ENCODE data around the gene PGAP1.

The PGAP1 gene, protein sequence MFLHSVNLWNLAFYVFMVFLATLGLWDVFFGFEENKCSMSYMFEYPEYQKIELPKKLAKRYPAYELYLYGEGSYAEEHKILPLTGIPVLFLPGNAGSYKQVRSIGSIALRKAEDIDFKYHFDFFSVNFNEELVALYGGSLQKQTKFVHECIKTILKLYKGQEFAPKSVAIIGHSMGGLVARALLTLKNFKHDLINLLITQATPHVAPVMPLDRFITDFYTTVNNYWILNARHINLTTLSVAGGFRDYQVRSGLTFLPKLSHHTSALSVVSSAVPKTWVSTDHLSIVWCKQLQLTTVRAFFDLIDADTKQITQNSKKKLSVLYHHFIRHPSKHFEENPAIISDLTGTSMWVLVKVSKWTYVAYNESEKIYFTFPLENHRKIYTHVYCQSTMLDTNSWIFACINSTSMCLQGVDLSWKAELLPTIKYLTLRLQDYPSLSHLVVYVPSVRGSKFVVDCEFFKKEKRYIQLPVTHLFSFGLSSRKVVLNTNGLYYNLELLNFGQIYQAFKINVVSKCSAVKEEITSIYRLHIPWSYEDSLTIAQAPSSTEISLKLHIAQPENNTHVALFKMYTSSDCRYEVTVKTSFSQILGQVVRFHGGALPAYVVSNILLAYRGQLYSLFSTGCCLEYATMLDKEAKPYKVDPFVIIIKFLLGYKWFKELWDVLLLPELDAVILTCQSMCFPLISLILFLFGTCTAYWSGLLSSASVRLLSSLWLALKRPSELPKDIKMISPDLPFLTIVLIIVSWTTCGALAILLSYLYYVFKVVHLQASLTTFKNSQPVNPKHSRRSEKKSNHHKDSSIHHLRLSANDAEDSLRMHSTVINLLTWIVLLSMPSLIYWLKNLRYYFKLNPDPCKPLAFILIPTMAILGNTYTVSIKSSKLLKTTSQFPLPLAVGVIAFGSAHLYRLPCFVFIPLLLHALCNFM

DNA sequence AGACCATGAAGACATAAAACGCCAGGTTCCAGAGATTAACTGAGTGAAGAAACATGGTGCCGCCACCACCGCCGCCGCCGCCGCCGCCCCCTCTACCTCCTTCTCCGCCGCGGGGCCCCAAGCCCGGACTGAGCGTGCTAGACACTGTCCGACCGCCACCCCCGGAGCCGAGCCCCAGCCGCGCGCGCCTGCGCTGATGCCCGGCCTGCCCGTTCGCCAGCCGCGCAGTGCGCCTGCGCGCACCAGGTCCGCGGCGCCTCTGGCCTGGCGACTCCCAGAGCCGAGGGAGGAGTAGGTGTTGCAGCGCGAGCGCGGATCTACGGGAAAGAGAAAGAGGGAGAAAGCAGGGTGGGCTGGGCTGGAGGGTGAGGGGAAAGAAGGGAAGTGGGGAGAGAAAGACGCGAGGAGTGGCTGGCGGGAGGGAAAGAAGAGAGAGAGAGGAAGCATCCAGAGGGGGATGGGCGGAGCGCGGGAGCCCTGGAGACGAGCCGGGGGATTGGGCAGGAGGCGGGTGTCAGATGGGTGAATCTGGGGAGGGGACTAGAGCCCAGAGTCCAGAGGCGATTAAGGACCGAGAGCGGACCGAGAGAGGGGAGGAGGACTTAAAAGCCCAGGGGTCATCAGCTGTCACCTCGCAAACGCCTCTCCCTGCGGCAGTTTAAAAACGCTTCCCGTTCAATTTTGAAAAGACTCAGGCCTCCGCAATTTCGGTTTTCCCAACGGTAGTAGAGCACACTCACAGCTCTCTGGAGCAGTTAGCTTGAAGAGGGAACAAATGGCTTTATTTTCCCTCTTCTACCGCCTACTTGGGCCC lies at the start of gene PGAP1:
Gene PGAP1, minus strand, starts transcription at position 146 of the 814 bp plus-strand sequence. Its CDS starts 91 bp downstream, at position 55.
- DNase-seq (ENCODE audit: low spot score), result peak; percentile 85

DNA sequence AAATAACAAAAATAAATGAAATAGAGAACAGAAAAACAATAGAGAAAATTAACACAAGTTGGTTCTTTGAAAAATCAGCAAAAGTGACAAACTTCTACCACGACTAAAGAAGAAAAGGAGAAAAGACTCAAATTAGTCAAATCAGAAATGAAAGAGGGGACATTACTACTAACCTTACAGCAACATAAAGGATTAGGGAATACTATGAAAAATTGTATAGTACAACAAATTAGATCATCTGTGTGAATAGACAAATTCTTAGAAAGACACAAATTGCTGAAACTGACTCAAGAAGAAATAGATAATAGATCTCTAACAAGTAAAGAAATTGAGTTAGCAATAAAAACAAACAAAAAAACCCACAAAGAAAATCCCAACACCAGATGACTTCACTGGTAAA lies 48.5 kb upstream of the PGAP1 start:
- DNase-seq (ENCODE audit: low spot score), result no peak

DNA sequence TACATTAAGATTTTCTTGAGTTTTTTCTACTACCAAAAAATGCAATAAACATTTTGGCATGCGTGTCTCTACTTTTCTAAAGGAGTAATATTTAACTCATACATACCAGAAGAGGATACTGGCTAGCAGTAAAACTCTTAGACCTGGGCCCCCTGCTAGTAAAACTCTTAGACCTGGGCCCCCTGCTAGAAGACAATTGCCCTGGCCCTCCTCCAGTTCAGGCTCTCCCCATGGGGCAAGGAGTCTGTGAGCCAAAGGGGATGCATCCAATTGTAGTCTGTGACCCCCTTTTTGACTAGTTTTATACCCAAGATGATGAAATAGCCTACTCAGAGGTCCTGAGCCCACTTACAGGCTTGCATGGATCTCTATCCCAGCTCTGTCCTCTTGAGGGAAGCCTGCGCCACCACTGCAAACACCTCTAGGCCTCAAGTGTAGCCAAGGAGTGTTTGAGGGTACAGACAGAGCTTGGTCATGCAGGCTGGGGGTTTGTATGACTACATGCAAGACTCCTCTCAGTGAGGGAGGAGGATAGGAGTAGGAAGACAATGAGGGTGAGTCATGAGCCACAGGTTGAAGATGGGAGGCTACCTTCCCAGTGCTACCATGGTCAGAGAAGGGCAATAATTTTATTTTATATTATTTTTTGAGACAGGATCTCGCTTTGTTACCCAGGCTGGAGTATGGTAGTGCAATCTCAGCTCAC lies 45.2 kb upstream of the PGAP1 start:
- DNase-seq (ENCODE audit: low spot score), result no peak

DNA sequence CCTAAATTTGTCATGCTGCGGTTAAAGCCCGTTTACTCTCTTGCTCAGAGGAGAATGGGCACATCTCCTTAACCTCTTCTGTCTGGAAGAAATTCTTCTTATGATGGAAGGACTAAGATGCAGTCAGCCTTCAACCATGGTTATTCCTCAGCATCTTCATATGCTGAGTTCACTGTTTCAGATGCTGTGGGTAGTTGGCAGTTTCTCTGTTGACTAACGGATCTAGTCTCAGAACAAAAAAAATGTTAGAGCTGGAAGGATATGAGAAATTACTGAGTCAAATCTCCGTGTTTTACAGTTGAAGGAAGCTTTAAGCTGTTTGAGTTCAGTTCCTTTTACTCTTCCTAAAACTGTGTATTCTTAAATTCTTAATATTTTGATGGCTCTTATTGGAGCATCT lies 43.6 kb upstream of the PGAP1 start:
- no peak for DNase-seq (ENCODE audit: low spot score)

DNA sequence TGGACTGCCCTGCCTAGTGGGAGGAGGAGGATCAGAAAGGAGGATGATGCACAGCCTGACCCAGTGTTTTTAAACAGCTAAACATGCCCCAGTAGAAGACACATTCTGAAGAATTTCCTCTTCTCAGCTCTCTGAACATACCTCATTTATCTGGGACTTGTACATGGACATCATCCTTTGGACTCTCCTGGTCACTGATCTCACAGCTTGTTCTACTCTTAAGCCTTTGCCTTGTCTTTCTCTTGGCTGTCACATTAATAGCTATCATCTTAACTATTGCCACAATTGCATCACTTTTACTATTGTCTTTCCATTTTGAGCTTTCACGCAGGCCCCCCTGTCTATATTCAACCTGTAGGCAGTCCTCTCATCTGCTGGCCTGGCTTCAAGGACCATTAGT lies 42.0 kb upstream of the PGAP1 start:
- DNase-seq (ENCODE audit: low spot score), result no peak

DNA sequence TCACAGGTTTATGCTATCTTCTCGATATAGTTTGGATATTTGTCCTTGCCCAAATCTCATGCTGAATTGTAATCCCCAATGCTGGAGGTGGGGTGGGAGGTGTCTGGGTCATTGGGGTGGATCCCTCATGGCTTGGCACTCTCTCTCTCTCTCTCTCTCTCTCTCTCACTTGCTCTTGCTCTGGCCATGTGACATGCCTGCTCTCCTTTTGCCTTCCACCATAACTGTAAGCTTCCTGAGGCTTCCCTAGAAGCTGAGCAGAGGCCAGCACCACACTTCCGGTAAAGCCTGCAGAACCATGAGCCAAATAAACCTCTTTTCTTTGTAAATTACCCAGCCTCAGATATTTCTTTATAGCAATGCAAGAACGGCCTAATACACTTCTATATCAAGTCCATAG lies 41.3 kb upstream of the PGAP1 start:
- DNase-seq (ENCODE audit: low spot score), result no peak

DNA sequence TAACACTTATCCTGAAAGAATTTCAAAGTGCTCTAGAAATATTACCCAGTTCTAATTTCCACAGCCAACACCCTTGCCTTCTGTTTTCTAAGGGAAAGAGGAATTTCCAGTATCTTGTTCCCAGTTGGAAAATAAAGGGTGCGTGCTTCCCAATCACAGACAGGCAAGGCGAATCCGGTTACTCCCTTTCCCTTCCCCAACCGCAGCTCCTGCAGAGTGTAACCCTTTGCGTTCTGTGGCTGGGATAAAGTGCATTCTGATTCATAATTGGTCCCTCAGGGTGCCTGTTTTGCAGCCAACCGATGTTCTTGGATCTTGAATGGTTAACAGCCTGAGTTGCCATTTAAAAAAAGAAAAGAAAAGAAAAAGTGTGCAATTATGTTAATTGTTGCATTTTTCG lies 40.6 kb upstream of the PGAP1 start:
- DNase-seq (ENCODE audit: low spot score), result no peak

DNA sequence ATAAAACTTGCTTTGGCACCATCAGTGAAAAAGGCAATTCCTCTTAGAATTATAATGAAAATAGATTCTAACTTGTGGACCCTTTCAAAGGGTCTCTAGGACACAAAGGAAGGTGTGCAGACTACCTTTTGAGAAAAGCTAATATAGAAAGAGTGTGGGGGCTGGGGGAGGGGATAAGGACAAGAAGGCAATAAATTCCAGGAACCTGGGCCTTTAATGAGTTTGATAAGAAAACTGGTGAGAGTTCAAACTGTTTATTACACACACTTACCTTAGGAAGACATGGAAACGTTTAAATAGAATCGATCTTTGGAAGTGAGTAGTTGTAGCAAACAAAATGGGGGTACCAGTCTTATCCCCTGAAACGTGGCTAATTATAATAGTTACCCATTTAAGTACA lies 39.6 kb upstream of the PGAP1 start:
- DNase-seq (ENCODE audit: low spot score), result no peak

DNA sequence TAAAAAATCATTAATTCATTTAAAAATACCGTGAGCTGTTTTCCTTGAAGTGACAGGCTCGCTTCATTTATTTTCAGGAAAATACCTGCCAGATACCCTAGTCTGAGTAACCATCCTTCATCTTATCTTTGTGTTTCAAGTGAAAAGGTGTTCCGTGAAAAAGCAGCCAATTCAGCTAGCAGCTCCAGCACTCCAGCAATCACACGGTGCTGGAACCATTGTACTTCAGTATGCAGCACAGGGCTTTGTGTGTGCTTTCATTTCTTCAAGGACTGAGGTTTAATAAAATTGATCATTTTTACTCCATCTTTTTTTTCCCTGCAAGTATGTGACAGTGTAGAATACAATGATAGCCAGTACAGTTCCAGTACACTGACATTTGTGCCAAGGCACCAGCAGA lies 39.1 kb upstream of the PGAP1 start:
- DNase-seq (ENCODE audit: low spot score), result no peak

DNA sequence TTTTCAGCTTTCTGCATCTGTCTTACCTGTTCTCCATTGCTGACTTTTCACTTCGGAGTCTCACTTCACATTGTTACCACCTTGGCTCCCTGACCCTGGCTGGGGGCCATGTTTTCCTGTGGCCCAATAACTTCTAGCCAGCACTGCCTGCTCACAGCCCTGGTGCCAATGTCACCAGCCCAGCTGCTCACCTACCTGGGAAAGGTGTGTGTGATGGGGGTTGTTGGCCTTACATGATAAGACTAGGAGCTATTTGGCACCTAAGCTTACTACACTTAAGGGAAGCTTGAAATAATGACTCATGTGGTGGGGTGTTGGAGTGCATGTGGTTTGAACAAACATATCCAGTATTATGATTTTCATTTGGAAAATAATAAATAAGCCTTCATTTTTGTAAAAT lies 37.5 kb upstream of the PGAP1 start:
- DNase-seq (ENCODE audit: low spot score), result no peak

DNA sequence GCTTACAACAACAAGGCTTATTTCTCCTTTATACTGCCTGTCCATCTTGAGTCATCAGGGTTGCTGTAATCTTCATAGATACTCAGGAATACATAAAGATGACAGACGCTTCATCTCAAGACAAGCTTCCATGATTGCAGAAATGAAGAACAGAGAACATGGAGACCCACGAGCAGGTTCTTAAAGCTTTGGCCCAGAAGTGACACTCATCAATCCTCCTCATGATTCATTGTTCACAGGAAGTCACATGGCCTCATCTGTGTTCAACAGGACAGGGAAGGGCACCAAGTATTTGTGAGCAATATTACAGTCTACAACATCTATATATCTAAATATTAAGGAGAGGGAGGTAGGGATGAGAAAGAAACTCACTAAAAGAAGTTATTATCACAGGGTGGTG lies 36.5 kb upstream of the PGAP1 start:
- DNase-seq (ENCODE audit: low spot score), result peak; percentile 18

DNA sequence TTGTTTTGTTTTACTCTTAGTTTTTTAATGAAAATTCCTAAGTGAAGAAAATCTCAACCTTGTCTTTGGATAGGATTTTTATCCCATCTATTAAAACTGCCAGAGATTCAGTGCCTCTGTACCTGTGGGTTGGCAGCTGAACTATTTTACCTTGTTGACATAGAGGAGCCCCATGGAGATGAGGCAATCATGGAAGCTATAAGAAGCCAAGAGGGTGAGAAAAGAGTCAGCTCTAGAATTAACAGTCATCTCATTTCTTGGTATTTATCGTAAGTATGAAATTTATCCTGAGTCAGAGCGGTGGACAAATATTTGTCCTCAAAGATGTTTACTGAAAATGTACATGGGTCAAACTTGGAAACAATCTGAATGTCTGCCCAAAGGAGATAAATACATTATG lies 35.8 kb upstream of the PGAP1 start:
- DNase-seq (ENCODE audit: low spot score), result no peak

DNA sequence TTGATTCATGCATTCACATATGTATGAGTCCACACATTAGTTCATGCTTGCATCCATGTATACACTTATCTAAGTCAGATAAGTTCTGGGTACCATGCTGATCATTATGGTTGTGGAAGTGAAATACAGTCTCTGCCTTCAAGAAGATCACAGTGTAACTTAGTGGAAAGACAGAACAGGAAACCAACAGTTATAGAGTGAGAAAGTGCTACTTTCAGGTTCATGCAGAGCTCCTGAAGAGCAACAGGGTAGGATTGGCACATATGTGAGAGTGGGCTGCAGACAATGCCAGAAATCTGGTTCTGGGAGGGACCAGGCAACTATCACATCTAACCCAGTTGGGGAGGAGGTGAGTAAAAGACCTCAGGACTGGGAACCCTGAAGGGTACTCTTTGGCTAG lies 35.4 kb upstream of the PGAP1 start:
- DNase-seq (ENCODE audit: low spot score), result no peak

DNA sequence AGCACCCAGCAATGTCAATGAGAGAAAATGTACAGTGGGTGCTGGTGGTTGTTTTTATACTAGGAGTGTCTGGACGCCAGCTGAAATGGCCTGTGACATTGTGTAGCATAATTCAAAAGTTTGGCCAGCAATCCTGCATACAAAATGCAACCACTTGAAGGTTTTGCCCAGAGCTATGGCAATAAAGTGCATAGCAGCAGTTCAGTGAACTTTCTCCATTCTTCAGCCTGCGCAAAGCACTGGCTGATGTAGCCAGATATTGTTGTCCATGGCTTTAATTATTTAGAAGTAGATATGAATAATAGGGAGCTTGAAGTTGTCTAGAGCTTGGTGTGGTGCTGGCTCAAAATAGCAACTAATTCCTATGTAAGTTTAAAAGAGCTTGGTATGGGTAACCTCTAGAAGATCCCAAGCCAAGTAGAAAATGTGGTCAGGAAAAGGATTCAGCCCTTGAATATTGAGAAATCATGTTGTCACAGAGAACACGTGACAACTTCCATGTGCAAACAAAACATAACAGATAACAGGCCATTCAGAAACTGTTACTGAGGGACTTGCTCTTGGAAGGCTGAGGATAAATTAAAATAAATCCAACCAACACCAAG lies 33.3 kb upstream of the PGAP1 start:
- DNase-seq (ENCODE audit: low spot score), result no peak

DNA sequence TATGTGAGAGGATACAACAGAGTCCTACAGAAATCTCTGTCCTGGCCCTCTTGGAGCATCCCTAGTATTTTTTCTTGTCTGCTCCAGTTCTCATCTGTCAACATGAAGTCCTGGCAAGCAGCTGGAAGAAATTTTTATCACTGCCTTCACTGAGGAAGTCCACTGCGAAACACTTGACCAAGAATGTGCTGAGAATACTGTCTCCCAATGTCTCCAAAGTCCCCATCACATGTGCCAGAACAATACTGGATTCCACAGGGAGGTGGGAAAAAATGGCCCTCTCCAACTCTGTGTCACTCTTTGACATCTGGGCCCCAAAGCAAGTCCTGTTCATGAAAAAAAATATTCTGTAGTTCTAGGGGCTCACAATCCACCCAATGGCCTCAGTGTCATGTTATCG lies 32.8 kb upstream of the PGAP1 start:
- no peak for DNase-seq (ENCODE audit: low spot score)

DNA sequence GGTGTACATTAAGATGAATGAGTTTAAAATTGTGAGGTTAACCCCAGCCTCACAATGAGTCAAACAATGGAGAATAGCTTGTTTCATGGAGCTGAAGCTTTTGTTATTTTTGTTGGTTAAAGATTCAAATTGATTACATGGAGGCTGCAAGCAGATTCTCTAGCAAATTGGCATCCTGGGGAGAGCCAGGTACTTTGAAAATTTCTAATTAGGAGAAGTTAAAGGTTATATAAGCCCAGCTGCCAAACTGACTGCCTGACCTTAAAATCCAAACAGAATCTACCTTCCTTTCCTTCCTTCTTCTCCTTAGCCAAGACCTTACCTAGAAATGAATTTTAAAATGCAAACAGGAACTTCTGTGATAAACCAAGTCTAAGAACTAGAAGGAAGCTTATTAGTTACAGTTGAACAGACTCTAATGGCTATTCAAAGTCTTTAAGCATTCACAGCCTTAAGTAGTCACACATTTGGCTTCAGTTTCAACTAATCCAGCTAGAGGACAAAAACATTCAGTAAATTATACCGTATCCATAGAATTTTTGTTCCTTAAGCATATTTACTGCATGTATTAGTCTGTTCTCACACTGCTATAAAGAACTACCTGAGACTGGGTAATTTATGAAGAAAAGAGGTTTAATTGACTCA lies 31.5 kb upstream of the PGAP1 start:
- no peak for DNase-seq (ENCODE audit: low spot score)

DNA sequence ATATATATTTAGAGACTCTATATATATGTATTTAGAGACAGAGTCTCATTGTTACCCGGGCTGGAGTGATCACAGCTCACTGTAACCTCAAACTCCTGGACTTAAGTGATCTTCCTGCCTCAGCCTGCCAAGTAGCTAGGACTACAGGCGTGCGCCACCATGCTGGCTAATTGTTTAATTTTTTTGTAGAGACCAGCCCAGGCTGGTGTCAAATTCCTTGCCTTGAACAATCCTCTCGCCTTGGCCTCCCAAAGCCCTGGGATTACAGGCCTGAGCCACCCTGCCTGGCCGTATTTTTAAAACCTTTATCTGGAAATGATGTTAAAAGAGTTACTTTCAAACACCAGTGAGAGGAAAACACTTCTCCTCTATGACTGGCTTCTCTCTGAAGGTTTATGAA lies 30.9 kb upstream of the PGAP1 start:
- no peak for DNase-seq (ENCODE audit: low spot score)

DNA sequence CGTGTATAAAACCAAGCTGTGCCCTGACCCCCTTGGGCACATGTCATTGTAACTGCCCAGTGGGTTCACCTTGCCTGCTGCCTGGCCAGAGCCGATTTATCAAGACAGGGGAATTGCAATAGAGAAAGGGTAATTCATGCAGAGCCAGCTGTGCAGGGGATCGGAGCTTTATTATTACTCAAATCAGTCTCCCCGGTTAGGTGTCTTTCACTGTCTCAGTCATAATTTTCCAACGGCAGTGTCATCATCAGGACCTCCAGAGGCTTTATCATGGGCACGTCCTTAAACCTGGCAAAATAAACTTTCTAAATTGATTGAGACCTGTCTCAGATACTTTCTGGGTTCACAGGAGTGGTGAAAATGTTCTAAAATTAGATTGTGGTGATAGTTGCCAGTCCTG lies 29.6 kb upstream of the PGAP1 start:
- DNase-seq (ENCODE audit: low spot score), result no peak

DNA sequence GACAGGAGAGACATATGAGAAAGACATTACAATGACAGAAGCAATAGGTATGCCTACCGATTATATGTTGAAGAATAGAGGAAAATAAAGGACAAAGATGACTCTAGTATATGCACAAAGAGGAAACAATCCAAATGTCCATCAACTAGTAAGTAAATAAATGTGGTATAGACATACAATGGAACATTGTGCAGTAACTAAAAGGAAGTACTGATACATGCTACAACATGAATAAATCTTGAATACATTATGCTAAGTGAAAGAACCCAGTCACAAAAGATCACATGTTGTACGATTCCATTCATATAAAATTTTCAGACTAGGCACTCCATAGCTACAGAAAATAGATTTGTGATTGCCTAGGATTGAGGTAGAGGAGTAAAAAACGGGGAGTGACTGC lies 28.5 kb upstream of the PGAP1 start:
- no peak for DNase-seq (ENCODE audit: low spot score)

DNA sequence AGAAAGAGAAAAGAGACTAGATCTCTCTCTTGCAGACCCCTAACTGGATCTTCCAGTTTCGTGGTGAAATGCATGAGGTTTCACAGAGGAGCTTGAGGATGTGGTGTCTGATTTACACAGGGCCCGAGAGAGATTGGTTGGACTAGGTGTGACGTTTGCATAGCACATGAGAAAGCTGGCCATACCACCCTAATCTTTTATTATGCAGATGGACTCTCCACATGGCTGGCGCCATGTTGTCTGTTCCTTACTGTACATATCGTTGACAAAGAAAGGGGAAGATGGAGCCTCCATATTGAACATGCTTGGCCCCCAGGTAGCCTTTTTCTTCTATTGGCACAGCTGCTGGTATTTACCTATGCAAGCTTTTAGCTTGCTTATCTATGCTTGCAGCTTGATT lies 27.5 kb upstream of the PGAP1 start:
- no peak for DNase-seq (ENCODE audit: low spot score)

DNA sequence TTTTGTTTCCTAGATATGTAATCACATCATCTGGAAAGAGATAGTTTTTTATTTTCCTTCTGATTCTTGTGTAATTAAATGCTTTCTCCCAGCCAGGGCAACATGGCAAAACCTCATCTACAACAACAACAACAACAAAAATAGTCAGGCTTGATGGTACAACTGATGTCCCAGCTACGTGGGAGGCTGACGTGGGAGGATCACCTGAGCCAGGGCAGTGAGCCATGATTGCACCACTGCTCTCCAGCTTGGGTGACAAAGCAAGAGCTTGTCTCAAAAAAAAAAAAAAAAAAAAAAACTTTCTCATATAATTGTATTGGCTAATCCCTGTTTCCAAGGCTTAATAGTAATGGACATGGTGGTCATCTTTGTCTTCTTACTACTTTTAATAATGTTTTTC lies 26.4 kb upstream of the PGAP1 start:
- DNase-seq (ENCODE audit: low spot score), result no peak
